HepG2 (cell line): ENCODE measurements around the gene IFIT3. TPM values are rescaled to one million over a fixed set of nuclear protein-coding genes. Genes with fewer than 3 reads are reported as not detected.
A peak's percentile ranks its signal among the peaks of the same experiment; 100 is the strongest.

ENCODE experiments used
- ARID4A ChIP-seq: sonication (generic); formaldehyde crosslinking; IDR thresholded peaks from 2 replicates; pipeline ENCODE4 v1.5.0; 2020; ENCODE audit warnings: mild to moderate bottlenecking, missing genetic modification reagents, borderline replicate concordance
- CTCF ChIP-seq: sonication (generic); formaldehyde crosslinking; IDR thresholded peaks from 2 replicates; pipeline ENCODE4 v1.5.0; 2020; ENCODE audit warnings: mild to moderate bottlenecking, missing genetic modification reagents, moderate library complexity
- E2F2 ChIP-seq: sonication (generic); formaldehyde crosslinking; IDR thresholded peaks from 2 replicates; pipeline ENCODE4 v1.4.0; 2020; ENCODE audit warnings: missing genetic modification reagents, borderline replicate concordance
- EHMT2 ChIP-seq: fragments of 200-600 bp; sonication (generic); IDR thresholded peaks from 2 replicates; pipeline ENCODE4 v1.7.0; 2017; ENCODE audit warnings: antibody characterized with exemption, low read depth, low read length, borderline replicate concordance
- PITX1 ChIP-seq: sonication (generic); formaldehyde crosslinking; IDR thresholded peaks from 2 replicates; pipeline ENCODE4 v1.5.1; 2020; ENCODE audit warnings: mild to moderate bottlenecking, missing genetic modification reagents
- POLR2A ChIP-seq, 2 experiments: IDR thresholded peaks; 2 replicates each; pipeline ENCODE4 v1.6.1; 2011; ENCODE audit warnings: low read depth in 2 of 2, low read length in 2 of 2, mild to moderate bottlenecking in 1 of 2, moderate library complexity in 1 of 2; ENCODE audit not compliant: insufficient read depth in 1 of 2
- RAD51 ChIP-seq: fragments of 450-650 bp; IDR thresholded peaks from 2 replicates; pipeline ENCODE4 v1.6.1; 2016; ENCODE audit warnings: borderline replicate concordance
- SNAPC4 ChIP-seq: sonication (generic); formaldehyde crosslinking; IDR thresholded peaks from 2 replicates; pipeline ENCODE4 v1.4.0; 2020; ENCODE audit warnings: mild to moderate bottlenecking, missing genetic modification reagents
- TBL1XR1 ChIP-seq: fragments of 150-350 bp; IDR thresholded peaks from 2 replicates; pipeline ENCODE4 v1.6.1; 2014; ENCODE audit warnings: borderline replicate concordance, low read length; ENCODE audit not compliant: partially characterized antibody
- THAP8 ChIP-seq: sonication (generic); formaldehyde crosslinking; IDR thresholded peaks from 2 replicates; pipeline ENCODE4 v1.5.1; 2020; ENCODE audit warnings: missing genetic modification reagents, mild to moderate bottlenecking, borderline replicate concordance
- ZBTB1 ChIP-seq: sonication (generic); formaldehyde crosslinking; IDR thresholded peaks from 2 replicates; pipeline ENCODE4 v1.4.0; 2020; ENCODE audit warnings: missing genetic modification reagents, borderline replicate concordance
- ZNF124 ChIP-seq: sonication (generic); formaldehyde crosslinking; IDR thresholded peaks from 2 replicates; pipeline ENCODE4 v1.4.0; 2020; ENCODE audit warnings: missing genetic modification reagents
- ZNF180 ChIP-seq: sonication (generic); formaldehyde crosslinking; IDR thresholded peaks from 2 replicates; pipeline ENCODE4 v1.4.0; 2020; ENCODE audit warnings: low read depth, missing genetic modification reagents, borderline replicate concordance
- ZNF550 ChIP-seq: sonication (generic); formaldehyde crosslinking; IDR thresholded peaks from 2 replicates; pipeline ENCODE4 v1.4.0; 2020; ENCODE audit warnings: mild to moderate bottlenecking, missing genetic modification reagents, borderline replicate concordance
- ZNF598 ChIP-seq: sonication (generic); formaldehyde crosslinking; IDR thresholded peaks from 2 replicates; pipeline ENCODE4 v1.5.1; 2020; ENCODE audit warnings: mild to moderate bottlenecking, missing genetic modification reagents, borderline replicate concordance
- polyA plus RNA-seq, 8 experiments: library from polyadenylated mRNA; depleted of rRNA in 3 of 8; stranded (reverse) in 7 of 8; unstranded in 1 of 8; fragments of >200 nt; fragmentation: Illumina TruSeq in 4 of 8; extraction: Trizol in 4 of 8; gene quantifications; 2 replicates each; pipeline versions ENCODE4 v1.2.1 to v1.2.3, GENCODE V29; 2011 to 2016; ENCODE audit warnings: low read depth in 4 of 8, missing spikeins in 1 of 8, mixed read lengths in 1 of 8; ENCODE audit not compliant: insufficient read depth in 1 of 8
- total RNA-seq, 5 experiments: library from RNA; depleted of rRNA; stranded (reverse); fragments of >200 nt; fragmentation: Illumina TruSeq; extraction: Trizol; gene quantifications; 2 replicates each; pipeline ENCODE4 v1.2.3, GENCODE V29; 2016; ENCODE audit warnings: low read depth in 1 of 5

Gene IFIT3
- total and polyA plus RNA-seq, 2 of the 13 experiments (the other 11 are each of a cell fraction or from before 2014, with no cell fraction given) = 0.48 to 3.1 TPM

- TF ChIP-seq SNAPC4 (CRISPR knock-in tag) (no peak), TBL1XR1 (no peak), PITX1 (CRISPR knock-in tag) (no peak), ZNF598 (CRISPR knock-in tag) (no peak), ARID4A (peak; percentile 18; the same call in 1 of the 2 replicates), EHMT2 (peak; percentile 71; the same call in 1 of the 2 replicates), E2F2 (CRISPR knock-in tag) (no peak), ZNF550 (no peak), ZNF180 (no peak), ZNF124 (CRISPR knock-in tag) (no peak), ZBTB1 (CRISPR knock-in tag) (no peak), CTCF (CRISPR knock-in tag) (no peak), THAP8 (CRISPR knock-in tag) (no peak), RAD51 (no peak), POLR2A (IDR thresholded peaks at IDR 0.05; ENCODE audit: insufficient read depth in 1 of 2, low read depth in 2 of 2, low read length in 2 of 2) (no peak)
These were observed 24.2 kb downstream of the IFIT3 start (continued) for GRCh38 chr10:89351780-89352597.
